ENCODE results near the gene INPP5E.

The INPP5E gene

GRCh38 chr9:136433043-136433715 lies 6.5 kb downstream of the INPP5E start:
- H3K4me3 ChIP-seq (replicated peaks; ENCODE audit: low read depth, low read length), result no peak overlapping the region
- no peak for TF ChIP-seq CTCF (IDR thresholded peaks at IDR 0.05; ENCODE audit: low read length, missing control alignments)

GRCh38 chr9:136432591-136432990 lies 7.1 kb downstream of the INPP5E start:
- TF ChIP-seq CTCF (IDR thresholded peaks at IDR 0.05; ENCODE audit: low read length, missing control alignments), result no peak
- H3K4me3 ChIP-seq (replicated peaks; ENCODE audit: low read depth, low read length), result no peak overlapping the region
- no peak for DNase-seq (ENCODE audit: low read depth)

More at GRCh38 chr9:136433043-136433715, 6.5 kb downstream of the INPP5E start:
- DNase-seq (ENCODE audit: low read depth), result no peak

GRCh38 chr9:136431782-136432350 lies 7.8 kb downstream of the INPP5E start:
- TF ChIP-seq CTCF (IDR thresholded peaks at IDR 0.05; ENCODE audit: low read length, missing control alignments), result no peak
- DNase-seq (ENCODE audit: low read depth), result no peak

GRCh38 chr9:136430588-136431234 lies 8.9 kb downstream of the INPP5E start:
- DNase-seq (ENCODE audit: low read depth), result no peak
- no peak overlapping the region for H3K4me3 ChIP-seq (replicated peaks; ENCODE audit: low read depth, low read length)
- no peak for TF ChIP-seq CTCF (IDR thresholded peaks at IDR 0.05; ENCODE audit: low read length, missing control alignments)

More at GRCh38 chr9:136431782-136432350, 7.8 kb downstream of the INPP5E start:
- H3K4me3 ChIP-seq (replicated peaks; ENCODE audit: low read depth, low read length), result no peak overlapping the region

- no peak for DNase-seq (ENCODE audit: low read depth)
- no peak overlapping the region for H3K4me3 ChIP-seq (replicated peaks; ENCODE audit: low read depth, low read length)
- no peak for TF ChIP-seq CTCF (IDR thresholded peaks at IDR 0.05; ENCODE audit: low read length, missing control alignments)
Observed at GRCh38 chr9:136429683-136430491, 9.8 kb downstream of the INPP5E start.

GRCh38 chr9:136429075-136429628 lies 10.5 kb downstream of the INPP5E start:
- no peak overlapping the region for H3K4me3 ChIP-seq (replicated peaks; ENCODE audit: low read depth, low read length)
- DNase-seq (ENCODE audit: low read depth), result no peak
- no peak for TF ChIP-seq CTCF (IDR thresholded peaks at IDR 0.05; ENCODE audit: low read length, missing control alignments)

All from fibroblast of pulmonary artery (primary cell).